Measurements from ENCODE around the gene GLUD2. TPM values are rescaled to one million over a fixed set of nuclear protein-coding genes. Genes with fewer than 3 reads are reported as not detected.

GLUD2 gene
- total and polyA plus RNA-seq, 2 donors (not counting 1 experiment from before 2014, with no cell fraction given), result 0.67 to 1.8 TPM

DNA sequence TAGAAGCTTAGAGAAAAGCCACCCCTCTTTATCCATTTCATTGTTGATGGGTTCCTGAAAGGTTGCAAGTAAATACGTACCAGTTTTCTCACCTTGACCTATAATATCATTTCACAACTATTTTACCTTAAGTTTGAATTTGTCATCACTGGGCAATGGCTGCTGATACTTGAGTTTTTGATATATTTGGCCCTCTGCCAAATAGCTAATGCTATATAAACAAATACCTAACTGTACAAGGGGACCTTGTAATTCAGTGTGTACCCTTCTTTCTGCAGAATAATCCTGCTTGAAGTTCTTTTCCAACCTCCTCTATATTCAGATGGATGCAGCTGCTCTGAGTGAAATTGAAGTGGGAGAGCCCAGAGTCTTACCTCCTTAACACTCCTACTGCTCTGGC lies 19.0 kb upstream of the GLUD2 start:
- Histone ChIP-seq H3K27me3 (ENCODE audit: control insufficient read depth, insufficient read depth, low read length) (no peaks in the 10 kb centered on the region), H3K79me2 (ENCODE audit: control insufficient read depth, insufficient read depth, low read length) (no peaks in the 10 kb centered on the region), H3K4me2 (ENCODE audit: extremely low read depth, insufficient read depth, low read length) (no peak overlapping the region), H4K20me1 (ENCODE audit: control insufficient read depth, extremely low read depth, insufficient read depth, low read length) (no peaks in the 10 kb centered on the region), H3K9me3 (ENCODE audit: control insufficient read depth, insufficient read depth, low read depth, low read length) (no peaks in the 10 kb centered on the region), H3K27ac (ENCODE audit: insufficient read depth, low read length) (no peak overlapping the region), H3K36me3 (ENCODE audit: control insufficient read depth, insufficient read depth, low read length) (no peaks in the 10 kb centered on the region), H3K9ac (ENCODE audit: insufficient read depth, low read length) (no peak overlapping the region), H3K4me3 (replicated peaks in 1 of 4; ENCODE audit: control extremely low read depth in 1 of 4, insufficient read depth in 1 of 4, low read depth in 3 of 4, low read length in 4 of 4) (no peak overlapping the region), H2AFZ (ENCODE audit: low read length) (no peak overlapping the region), H3K4me1 (ENCODE audit: control insufficient read depth, extremely low read depth, insufficient read depth, low read length) (no peaks in the 10 kb centered on the region)
- TF ChIP-seq EZH2 (IDR thresholded peaks at IDR 0.05; ENCODE audit: low read length, missing control alignments), result no peak
- TF ChIP-seq, protein P1, sequence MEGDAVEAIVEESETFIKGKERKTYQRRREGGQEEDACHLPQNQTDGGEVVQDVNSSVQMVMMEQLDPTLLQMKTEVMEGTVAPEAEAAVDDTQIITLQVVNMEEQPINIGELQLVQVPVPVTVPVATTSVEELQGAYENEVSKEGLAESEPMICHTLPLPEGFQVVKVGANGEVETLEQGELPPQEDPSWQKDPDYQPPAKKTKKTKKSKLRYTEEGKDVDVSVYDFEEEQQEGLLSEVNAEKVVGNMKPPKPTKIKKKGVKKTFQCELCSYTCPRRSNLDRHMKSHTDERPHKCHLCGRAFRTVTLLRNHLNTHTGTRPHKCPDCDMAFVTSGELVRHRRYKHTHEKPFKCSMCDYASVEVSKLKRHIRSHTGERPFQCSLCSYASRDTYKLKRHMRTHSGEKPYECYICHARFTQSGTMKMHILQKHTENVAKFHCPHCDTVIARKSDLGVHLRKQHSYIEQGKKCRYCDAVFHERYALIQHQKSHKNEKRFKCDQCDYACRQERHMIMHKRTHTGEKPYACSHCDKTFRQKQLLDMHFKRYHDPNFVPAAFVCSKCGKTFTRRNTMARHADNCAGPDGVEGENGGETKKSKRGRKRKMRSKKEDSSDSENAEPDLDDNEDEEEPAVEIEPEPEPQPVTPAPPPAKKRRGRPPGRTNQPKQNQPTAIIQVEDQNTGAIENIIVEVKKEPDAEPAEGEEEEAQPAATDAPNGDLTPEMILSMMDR (conservative IDR thresholded peaks at IDR 0.05 in 1 of 2, IDR thresholded peaks at IDR 0.05 in 1 of 2; ENCODE audit: low read depth in 1 of 2, low read length in 2 of 2), result no peak
- DNase-seq (ENCODE audit: low read depth in 2 of 2), result no peak

DNA sequence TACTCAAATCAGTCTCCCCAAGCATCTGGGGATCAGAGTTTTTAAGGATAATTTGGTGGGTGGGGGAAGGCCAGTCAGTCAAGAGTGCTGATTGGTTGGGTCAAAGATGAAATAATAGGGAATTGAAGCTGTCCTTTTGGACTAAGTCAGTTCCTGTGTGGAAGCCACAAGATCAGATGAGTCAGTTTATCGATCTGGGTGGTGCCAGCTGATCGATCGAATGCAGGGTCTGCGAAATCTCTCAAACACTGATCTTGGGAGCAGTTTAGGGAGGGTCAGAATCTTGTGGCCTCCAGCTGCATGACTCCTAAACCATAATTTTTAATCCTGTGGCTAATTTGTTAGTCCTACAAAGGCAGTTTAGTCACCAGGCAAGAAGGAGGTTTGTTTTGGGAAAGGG lies 17.3 kb upstream of the GLUD2 start:
- Histone ChIP-seq H3K27me3 (ENCODE audit: control insufficient read depth, insufficient read depth, low read length) (no peaks in the 10 kb centered on the region), H3K9ac (ENCODE audit: insufficient read depth, low read length) (no peak overlapping the region), H3K4me1 (ENCODE audit: control insufficient read depth, extremely low read depth, insufficient read depth, low read length) (no peaks in the 10 kb centered on the region), H3K27ac (ENCODE audit: insufficient read depth, low read length) (no peak overlapping the region), H2AFZ (ENCODE audit: low read length) (no peak overlapping the region), H3K9me3 (ENCODE audit: control insufficient read depth, insufficient read depth, low read depth, low read length) (no peaks in the 10 kb centered on the region), H4K20me1 (ENCODE audit: control insufficient read depth, extremely low read depth, insufficient read depth, low read length) (no peaks in the 10 kb centered on the region), H3K79me2 (ENCODE audit: control insufficient read depth, insufficient read depth, low read length) (no peaks in the 10 kb centered on the region), H3K4me3 (replicated peaks in 1 of 4; ENCODE audit: control extremely low read depth in 1 of 4, insufficient read depth in 1 of 4, low read depth in 3 of 4, low read length in 4 of 4) (no peak overlapping the region), H3K4me2 (ENCODE audit: extremely low read depth, insufficient read depth, low read length) (no peak overlapping the region), H3K36me3 (ENCODE audit: control insufficient read depth, insufficient read depth, low read length) (no peaks in the 10 kb centered on the region)
- TF ChIP-seq EZH2 (IDR thresholded peaks at IDR 0.05; ENCODE audit: low read length, missing control alignments), result no peak
- TF ChIP-seq, protein P1 (conservative IDR thresholded peaks at IDR 0.05 in 1 of 2, IDR thresholded peaks at IDR 0.05 in 1 of 2; ENCODE audit: low read depth in 1 of 2, low read length in 2 of 2), result no peak
- no peak for DNase-seq (ENCODE audit: low read depth in 2 of 2)

- no peak overlapping the region for H3K4me3 ChIP-seq (replicated peaks in 1 of 4; ENCODE audit: control extremely low read depth in 1 of 4, insufficient read depth in 1 of 4, low read depth in 3 of 4, low read length in 4 of 4)
- H3K9ac ChIP-seq (ENCODE audit: insufficient read depth, low read length), result no peak overlapping the region
- no peak overlapping the region for H3K4me2 ChIP-seq (ENCODE audit: extremely low read depth, insufficient read depth, low read length)
- no peaks in the 10 kb centered on the region for H3K4me1 ChIP-seq (ENCODE audit: control insufficient read depth, extremely low read depth, insufficient read depth, low read length)
- TF ChIP-seq, protein P1 (conservative IDR thresholded peaks at IDR 0.05 in 1 of 2, IDR thresholded peaks at IDR 0.05 in 1 of 2; ENCODE audit: low read depth in 1 of 2, low read length in 2 of 2), result no peak
- no peak for TF ChIP-seq EZH2 (IDR thresholded peaks at IDR 0.05; ENCODE audit: low read length, missing control alignments)
- no peak overlapping the region for H2AFZ ChIP-seq (ENCODE audit: low read length)
- no peaks in the 10 kb centered on the region for H3K9me3 ChIP-seq (ENCODE audit: control insufficient read depth, insufficient read depth, low read depth, low read length)
- no peaks in the 10 kb centered on the region for H3K36me3 ChIP-seq (ENCODE audit: control insufficient read depth, insufficient read depth, low read length)
- no peak for DNase-seq (ENCODE audit: low read depth in 2 of 2)
- no peaks in the 10 kb centered on the region for H3K27me3 ChIP-seq (ENCODE audit: control insufficient read depth, insufficient read depth, low read length)
- H3K27ac ChIP-seq (ENCODE audit: insufficient read depth, low read length), result no peak overlapping the region
- H3K79me2 ChIP-seq (ENCODE audit: control insufficient read depth, insufficient read depth, low read length), result no peaks in the 10 kb centered on the region
- no peaks in the 10 kb centered on the region for H4K20me1 ChIP-seq (ENCODE audit: control insufficient read depth, extremely low read depth, insufficient read depth, low read length)
Measured at GRCh38 chrX:121032531-121032930, 14.9 kb upstream of the GLUD2 start.

Measured in fibroblast of lung (primary cell).